ENCODE measurements around the gene CMTM5.

DNA sequence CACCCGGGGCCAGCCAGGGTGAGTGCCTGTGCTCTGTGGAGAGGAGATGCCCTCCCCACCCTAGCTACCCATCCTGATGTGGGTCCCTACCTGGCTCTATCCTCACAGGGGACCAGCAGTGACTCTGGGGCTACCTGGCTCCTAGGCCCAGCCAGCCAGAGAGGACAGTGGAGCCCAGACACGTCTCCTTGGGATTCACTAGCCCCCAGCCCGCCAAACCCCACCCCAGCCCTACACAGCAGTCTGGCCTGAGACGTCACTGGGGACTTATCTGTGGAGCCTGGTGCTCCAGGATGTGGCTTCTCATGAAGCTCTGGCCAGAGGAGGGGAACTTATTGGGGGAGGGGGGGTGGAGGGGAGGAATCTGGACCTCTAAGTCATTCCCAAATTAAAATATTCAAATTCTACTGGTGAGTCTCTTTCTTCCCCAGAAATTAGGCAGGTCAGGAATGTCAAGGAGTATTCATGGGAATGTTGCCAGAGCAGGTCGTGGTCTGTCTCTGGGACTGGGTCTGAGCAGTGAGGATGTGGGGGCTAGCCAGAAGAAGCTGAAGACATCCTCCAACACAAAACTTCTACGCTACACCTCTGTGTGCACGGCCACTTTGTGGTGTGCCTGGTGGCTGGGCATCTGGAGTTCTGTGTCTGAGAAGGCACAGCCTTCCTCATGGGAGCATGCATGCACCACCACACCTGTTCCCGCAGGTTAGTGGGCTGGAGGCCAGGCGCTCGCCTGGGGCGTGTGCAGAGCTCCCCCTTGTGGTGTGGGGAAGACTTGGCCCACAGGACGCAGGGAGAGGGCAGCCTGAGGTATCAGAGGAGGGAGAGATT is 2.7 kb downstream of the CMTM5 start:
- TF ChIP-seq, protein P1, sequence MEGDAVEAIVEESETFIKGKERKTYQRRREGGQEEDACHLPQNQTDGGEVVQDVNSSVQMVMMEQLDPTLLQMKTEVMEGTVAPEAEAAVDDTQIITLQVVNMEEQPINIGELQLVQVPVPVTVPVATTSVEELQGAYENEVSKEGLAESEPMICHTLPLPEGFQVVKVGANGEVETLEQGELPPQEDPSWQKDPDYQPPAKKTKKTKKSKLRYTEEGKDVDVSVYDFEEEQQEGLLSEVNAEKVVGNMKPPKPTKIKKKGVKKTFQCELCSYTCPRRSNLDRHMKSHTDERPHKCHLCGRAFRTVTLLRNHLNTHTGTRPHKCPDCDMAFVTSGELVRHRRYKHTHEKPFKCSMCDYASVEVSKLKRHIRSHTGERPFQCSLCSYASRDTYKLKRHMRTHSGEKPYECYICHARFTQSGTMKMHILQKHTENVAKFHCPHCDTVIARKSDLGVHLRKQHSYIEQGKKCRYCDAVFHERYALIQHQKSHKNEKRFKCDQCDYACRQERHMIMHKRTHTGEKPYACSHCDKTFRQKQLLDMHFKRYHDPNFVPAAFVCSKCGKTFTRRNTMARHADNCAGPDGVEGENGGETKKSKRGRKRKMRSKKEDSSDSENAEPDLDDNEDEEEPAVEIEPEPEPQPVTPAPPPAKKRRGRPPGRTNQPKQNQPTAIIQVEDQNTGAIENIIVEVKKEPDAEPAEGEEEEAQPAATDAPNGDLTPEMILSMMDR (IDR thresholded peaks at IDR 0.05) = peak; percentile 84 to 87
- TF ChIP-seq EP300 (IDR thresholded peaks at IDR 0.05) = no peak
